K562 (cell line): ENCODE data around the gene PHOSPHO1. TPM values are rescaled to one million over a fixed set of nuclear protein-coding genes. Genes with fewer than 3 reads are reported as not detected.

Source experiments
- ATAC-seq: fragments of 200-7000 bp; cut with Tn5 transposase; 3 replicates; pipeline ENCODE4 v1.9.1; 2020; ENCODE audit warnings: moderate library complexity
- BruUV-seq: library from RNA; stranded (reverse); fragments of 400-500 nt; replicated peaks from 2 replicates; lab custom pipeline; 2021; lab: Mats Ljungman, UMichigan
- CTCF ChIA-PET: fragments of 300-600 bp; formaldehyde crosslinking; extraction: SDS; loops from one replicate; lab custom pipeline; 2021; ENCODE audit warnings: low intra/inter-chr PET ratio; lab: Yijun Ruan, JAX
- POLR2A ChIA-PET: fragments of 300-600, 350-650 bp; sonication (Branson Sonifier 250); formaldehyde crosslinking; extraction: SDS; loops from one replicate; lab custom pipeline; 2021; ENCODE audit warnings: antibody characterized with exemption, inconsistent platforms; lab: Yijun Ruan, JAX
- DNase-seq, 4 experiments: peaks; one replicate each; pipeline versions ENCODE4 v3.0.0 to v3.0.0-alpha.2; 2011 to 2018; ENCODE audit warnings: low spot score in 3 of 4, mixed read lengths in 3 of 4; ENCODE audit errors: extremely low read depth in 1 of 4
- FAIRE-seq: peaks from 2 replicates; lab custom pipeline; 2011; peaks lifted over from hg19 to GRCh38; lab: Jason Lieb, UNC
- H2AFZ ChIP-seq: 2 replicates; pipeline ENCODE4 v1.6.0; 2011; ENCODE audit warnings: low read depth, low read length, control low read depth, inconsistent platforms
- H3K27ac ChIP-seq: fragments of 200-600 bp; 3 replicates; pipeline ENCODE4 v1.8.0; 2011; ENCODE audit warnings: low read depth, mild to moderate bottlenecking, control low read depth, inconsistent platforms, low read length, moderate library complexity, mixed read lengths; ENCODE audit errors: extremely low read depth
- H3K27me3 ChIP-seq, 2 experiments: fragments of 300-600 bp in 1 of 2; 2 replicates in 1 of 2; 3 replicates in 1 of 2; pipeline versions ENCODE4 v1.6.0 to v1.8.0; 2011; ENCODE audit warnings: inconsistent platforms in 2 of 2, low read length in 2 of 2, mild to moderate bottlenecking in 1 of 2, mixed read lengths in 1 of 2, moderate library complexity in 1 of 2; ENCODE audit not compliant: control insufficient read depth in 2 of 2, insufficient read depth in 2 of 2
- H3K36me3 ChIP-seq: fragments of 300-600 bp; 3 replicates; pipeline ENCODE4 v1.8.0; 2011; ENCODE audit warnings: mild to moderate bottlenecking, low read length, inconsistent platforms; ENCODE audit not compliant: control insufficient read depth, insufficient read depth
- H3K4me1 ChIP-seq, 2 experiments: fragments of 200-600 bp in 1 of 2; replicated peaks in 1 of 2; 2 replicates in 1 of 2; 3 replicates in 1 of 2; pipeline versions ENCODE4 v1.5.1 to v1.8.0; 2011; ENCODE audit warnings: inconsistent platforms in 2 of 2, low read length in 2 of 2, mild to moderate bottlenecking in 1 of 2, mixed read lengths in 1 of 2, moderate library complexity in 1 of 2; ENCODE audit not compliant: control insufficient read depth in 2 of 2, insufficient read depth in 2 of 2
- H3K4me2 ChIP-seq: 2 replicates; pipeline ENCODE4 v1.6.1; 2011; ENCODE audit warnings: low read length, control low read depth, inconsistent platforms, mixed read lengths; ENCODE audit not compliant: insufficient read depth
- H3K4me3 ChIP-seq: fragments of 200-600 bp; sonication (generic), shearing (Covaris generic); 2 replicates; pipeline ENCODE4 v1.5.1; 2016; ENCODE audit warnings: control low read depth, inconsistent platforms
- H3K79me2 ChIP-seq: fragments of 200-600 bp; 3 replicates; pipeline ENCODE4 v1.8.0; 2011; ENCODE audit warnings: low read length, inconsistent platforms; ENCODE audit not compliant: control insufficient read depth, insufficient read depth
- H3K9ac ChIP-seq, 2 experiments: 2 replicates each; pipeline versions ENCODE4 v1.6.0 to v1.6.1; 2011; ENCODE audit warnings: low read depth in 2 of 2, low read length in 2 of 2, control low read depth in 1 of 2, inconsistent platforms in 1 of 2, mild to moderate bottlenecking in 1 of 2, mixed read lengths in 1 of 2; ENCODE audit not compliant: insufficient read depth in 1 of 2
- H3K9me1 ChIP-seq: one replicate; pipeline ENCODE4 v1.6.0; 2011; ENCODE audit warnings: inconsistent platforms, mild to moderate bottlenecking, low read length, moderate library complexity; ENCODE audit not compliant: control insufficient read depth, insufficient read depth
- H3K9me3 ChIP-seq: replicated peaks from 2 replicates; pipeline ENCODE4 v1.5.1; 2011; ENCODE audit warnings: low read depth, low read length, inconsistent platforms; ENCODE audit not compliant: control insufficient read depth, insufficient read depth
- H4K20me1 ChIP-seq: replicated peaks from 2 replicates; pipeline ENCODE4 v1.6.1; 2011; ENCODE audit warnings: low read length, inconsistent platforms, mixed read lengths; ENCODE audit not compliant: control insufficient read depth, insufficient read depth
- CEBPB ChIP-seq: fragments of 450-650 bp; IDR thresholded peaks from 2 replicates; pipeline ENCODE4 v1.6.1; 2016; ENCODE audit warnings: missing genetic modification characterization, missing compliant biosample characterization
- CEBPG ChIP-seq, 3 experiments: fragments of 200-800 bp in 1 of 3; sonication (Bioruptor generic) in 1 of 3; sonication (generic) in 1 of 3; formaldehyde crosslinking in 1 of 3; IDR thresholded peaks in 2 of 3; conservative IDR thresholded peaks in 1 of 3; 2 replicates each; pipeline versions ENCODE4 v1.6.1 to v1.8.0; 2016 to 2022; ENCODE audit warnings: missing compliant biosample characterization in 2 of 3, missing genetic modification characterization in 2 of 3, mild to moderate bottlenecking in 1 of 3, missing genetic modification reagents in 1 of 3
- CHCHD3 ChIP-seq: fragments of 250-450 bp; sonication (Bioruptor Pico); IDR thresholded peaks from 2 replicates; pipeline ENCODE4 v2.1.2; 2022; ENCODE audit warnings: mild to moderate bottlenecking
- FOXP4 ChIP-seq: sonication (generic); formaldehyde crosslinking; IDR thresholded peaks from 2 replicates; pipeline ENCODE4 v1.8.0; 2022; ENCODE audit warnings: mild to moderate bottlenecking, missing genetic modification reagents, borderline replicate concordance
- NCOA4 ChIP-seq: fragments of 450-650 bp; IDR thresholded peaks from 2 replicates; pipeline ENCODE4 v1.6.1; 2018; ENCODE audit warnings: mild to moderate bottlenecking; ENCODE audit not compliant: partially characterized antibody
- RBM15 ChIP-seq: fragments of 200-400 bp; formaldehyde crosslinking; IDR thresholded peaks from 2 replicates; pipeline ENCODE4 v1.6.1; 2018; ENCODE audit warnings: mild to moderate bottlenecking, low read length, moderate library complexity; ENCODE audit not compliant: insufficient read depth
- RBM34 ChIP-seq: fragments of 200-400 bp; formaldehyde crosslinking; IDR thresholded peaks from 2 replicates; pipeline ENCODE4 v1.6.1; 2018; ENCODE audit warnings: low read length, borderline replicate concordance; ENCODE audit not compliant: insufficient read depth
- TAF7 ChIP-seq: fragments of 450-650 bp; IDR thresholded peaks from 2 replicates; pipeline ENCODE4 v1.6.1; 2016; ENCODE audit warnings: missing genetic modification characterization, missing compliant biosample characterization
- TEAD2 ChIP-seq: fragments of 450-650 bp; IDR thresholded peaks from 2 replicates; pipeline ENCODE4 v1.6.1; 2016; ENCODE audit warnings: missing genetic modification characterization, control low read depth, missing compliant biosample characterization
- ZNF436 ChIP-seq: fragments of 250-450, 450-650 bp; sonication (Bioruptor Pico); formaldehyde crosslinking; IDR thresholded peaks from 2 replicates; pipeline ENCODE4 v1.7.0; 2020; ENCODE audit warnings: mild to moderate bottlenecking
- WGBS: fragments of 100-300 bp; shearing (Covaris generic); methylation state at CpG from one replicate; pipeline ENCODE4 v1.1.6; 2016; ENCODE audit warnings: low coverage, mixed read lengths; ENCODE audit not compliant: insufficient coverage; ENCODE audit errors: missing lambda C conversion rate; 5-methylcytosine and 5-hydroxymethylcytosine counted together
- in situ Hi-C: fragments of 300-500 bp; cut with MboI; formaldehyde crosslinking; loops from 4 replicates; pipeline ENCODE4 v1.15.0; 2018; ENCODE audit warnings: inconsistent platforms, mixed read lengths
- intact Hi-C: fragments of 100-400 bp; cut with micrococcal nuclease; formaldehyde crosslinking; loops from 2 replicates; pipeline ENCODE4 v1.14.2; 2022
- polyA plus RNA-seq, 8 experiments: library from polyadenylated mRNA; depleted of rRNA in 4 of 8; stranded (reverse) in 5 of 8; unstranded in 3 of 8; fragments of >200 nt; fragmentation: Nextera tagmentation in 2 of 8; fragmentation: Illumina TruSeq in 1 of 8; extraction: Ambion mirVana in 2 of 8; extraction: Trizol in 1 of 8; gene quantifications; 2 replicates each; pipeline versions ENCODE4 v1.2.1 to v1.2.3, GENCODE V29; 2011 to 2014; ENCODE audit warnings: inconsistent platforms in 1 of 8, missing spikeins in 1 of 8
- total RNA-seq, 7 experiments: library from RNA; depleted of rRNA in 6 of 7; stranded (reverse); fragments of >200 nt in 6 of 7; fragmentation: Illumina TruSeq in 2 of 7; extraction: Trizol in 2 of 7; gene quantifications; 2 replicates each; pipeline versions ENCODE4 v1.2.1 to v1.2.3, GENCODE V29; 2011 to 2021; ENCODE audit warnings: low replicate concordance in 1 of 7

Gene PHOSPHO1
- total and polyA plus RNA-seq, 9 of the 15 experiments (the other 6 are each of a cell fraction or from before 2014, with no cell fraction given), result 0.06 to 0.07 TPM; not detected in 7

- in situ Hi-C loops, result no loop called here
- CTCF ChIA-PET, result no interaction called here
Observed at GRCh38 chr17:49278076-49278475, 47.5 kb upstream of the PHOSPHO1 start.

GRCh38 chr17:49277638-49278037, 47.1 kb upstream of the PHOSPHO1 start:
- intact Hi-C loops (no loop called here), in situ Hi-C loops (no loop called here)
- Histone ChIP-seq H3K4me2 (no peak overlapping the region), H3K27ac (no peak overlapping the region), H3K4me1 (no peaks in the 10 kb centered on the region), H3K27me3 (peaks cover 15 to 59% of the 10 kb centered on the region in 2 experiments), H2AFZ (no peak overlapping the region), H3K9me1 (no peaks in the 10 kb centered on the region), H3K36me3 (no peaks in the 10 kb centered on the region), H3K9ac (no peak overlapping the region), H3K79me2 (no peaks in the 10 kb centered on the region), H3K9me3 (peaks cover 3% of the 10 kb centered on the region; the same call in 1 of the 2 replicates), H4K20me1 (no peaks in the 10 kb centered on the region), H3K4me3 (no peak overlapping the region)
- 0 out of 2 replicates have a peak, but pooled peaks have one; percentile 36 for TF ChIP-seq CEBPB
- no peak for TF ChIP-seq FOXP4 (CRISPR knock-in tag)
- no peak for TF ChIP-seq RBM15
- TF ChIP-seq CEBPG (CRISPR knock-in tag; IDR thresholded peaks at IDR 0.05), result no peak
- TF ChIP-seq CEBPG (tag; conservative IDR thresholded peaks at IDR 0.05 in 1 of 2, IDR thresholded peaks at IDR 0.05 in 1 of 2), result 0 out of 4 replicates have a peak, but pooled peaks of 1 of the 2 experiments have one; percentile 32
- TF ChIP-seq CHCHD3 (CRISPR knock-in tag), result no peak
- TF ChIP-seq TAF7 (tag), result no peak
- TF ChIP-seq ZNF436 (CRISPR knock-in tag), result no peak
- BruUV-seq, result no TSS peak
- CTCF ChIA-PET, result no interaction called here
- FAIRE-seq (no peak), DNase-seq (no peak), ATAC-seq (no peak)
- POLR2A ChIA-PET, result no interaction called here
- 12% methylated on average over 12 of the region's 13 CpGs for WGBS

More at GRCh38 chr17:49278076-49278475, 47.5 kb upstream of the PHOSPHO1 start:
- H2AFZ ChIP-seq, result no peak overlapping the region
- H3K9me3 ChIP-seq, result peaks cover 3% of the 10 kb centered on the region; the same call in 1 of the 2 replicates
- H3K27me3 ChIP-seq, result peaks cover 15 to 59% of the 10 kb centered on the region in 2 experiments
- no peak overlapping the region for H3K9ac ChIP-seq
- H4K20me1 ChIP-seq, result no peaks in the 10 kb centered on the region
- no peaks in the 10 kb centered on the region for H3K9me1 ChIP-seq
- no TSS peak for BruUV-seq
- TF ChIP-seq RBM34, result no peak
- TF ChIP-seq TEAD2 (tag), result no peak
- no peak for TF ChIP-seq NCOA4
- H3K36me3 ChIP-seq, result no peaks in the 10 kb centered on the region
- H3K4me2 ChIP-seq, result no peak overlapping the region
- ATAC-seq (no peak), DNase-seq (no peak), FAIRE-seq (no peak)
- WGBS, result 0% methylated on average over 3 of the region's 3 CpGs
- no peak overlapping the region for H3K27ac ChIP-seq
- H3K4me3 ChIP-seq, result no peak overlapping the region
- no peaks in the 10 kb centered on the region for H3K79me2 ChIP-seq
- POLR2A ChIA-PET, result no interaction called here
- intact Hi-C loops, result no loop called here
- H3K4me1 ChIP-seq, result no peaks in the 10 kb centered on the region
